HG02938 (cell line): ENCODE results near the gene AGBL3.
"Not testable (repeated sequence)": the region's sequence is repeated elsewhere in the genome, so short reads cannot be mapped to it uniquely, and the experiment has no call there.

Experiments
- ATAC-seq: cut with Tn5 transposase; IDR thresholded peaks from one replicate; pipeline ENCODE4 v1.9.1; 2021; ENCODE audit warnings: mild to moderate bottlenecking, moderate library complexity; ENCODE audit not compliant: unreplicated experiment

AGBL3 gene

GRCh38 chr7:135166338-135166990 is 180.2 kb downstream of the AGBL3 start:
- no peak for ATAC-seq

DNA sequence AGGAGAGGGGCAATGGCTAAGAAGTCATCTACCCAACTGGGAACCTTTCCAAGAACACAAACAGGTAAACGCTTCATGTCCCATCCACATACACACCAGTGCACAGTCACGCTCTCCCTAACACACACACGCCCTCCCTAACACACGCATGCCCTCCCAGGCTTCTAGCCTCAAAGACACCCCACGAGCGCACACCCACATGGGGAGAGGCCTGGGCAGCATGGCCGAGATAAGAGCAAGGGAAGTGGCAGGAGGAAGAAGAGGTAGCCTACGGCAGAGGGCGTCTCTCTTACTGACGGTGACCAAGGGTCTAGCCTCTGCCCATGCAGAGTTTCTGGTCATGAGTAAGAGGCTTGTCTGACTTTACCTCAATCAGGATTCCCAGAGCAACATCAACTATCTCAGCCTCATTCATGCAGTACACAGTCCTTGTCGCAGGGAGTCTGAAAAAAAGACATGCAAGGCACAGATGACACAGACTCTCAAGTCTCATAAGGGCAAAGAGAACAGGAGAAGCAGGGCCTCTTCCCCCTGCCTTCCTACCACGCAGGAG is 181.1 kb downstream of the AGBL3 start:
- no peak for ATAC-seq

GRCh38 chr7:135168001-135168400 is 181.7 kb downstream of the AGBL3 start:
- ATAC-seq: no peak

DNA sequence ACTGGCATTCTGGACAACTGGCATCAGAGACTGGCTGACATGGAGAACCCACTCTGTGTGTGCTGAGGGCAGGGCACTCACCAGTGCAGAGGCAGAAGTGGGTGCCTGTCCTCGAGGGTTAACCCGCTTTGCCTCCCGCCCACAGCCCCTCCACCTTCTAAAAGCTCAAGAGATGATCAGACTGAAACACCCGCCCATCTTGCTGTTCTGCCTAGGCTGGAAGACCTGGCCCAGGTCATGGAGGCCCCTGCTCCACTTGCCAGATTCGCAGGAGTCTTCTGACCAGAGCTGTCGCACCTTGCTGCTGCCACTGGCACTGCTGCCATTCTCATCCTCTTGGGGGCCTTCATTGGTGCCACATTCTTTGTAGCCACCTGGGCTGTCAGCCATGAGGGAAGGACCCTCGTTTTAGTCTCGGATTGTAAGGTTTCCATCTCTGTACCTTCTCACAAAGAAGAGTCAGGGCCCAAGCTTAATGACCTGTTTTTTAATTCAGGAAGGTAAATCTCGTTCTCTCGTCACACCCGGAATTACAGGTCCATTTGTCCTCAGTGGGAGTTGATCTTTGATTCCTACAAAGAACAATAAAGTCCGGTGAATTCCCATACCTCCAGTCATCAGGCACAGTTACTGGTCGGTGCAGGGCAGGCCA is 182.3 kb downstream of the AGBL3 start:
- no peak for ATAC-seq

DNA sequence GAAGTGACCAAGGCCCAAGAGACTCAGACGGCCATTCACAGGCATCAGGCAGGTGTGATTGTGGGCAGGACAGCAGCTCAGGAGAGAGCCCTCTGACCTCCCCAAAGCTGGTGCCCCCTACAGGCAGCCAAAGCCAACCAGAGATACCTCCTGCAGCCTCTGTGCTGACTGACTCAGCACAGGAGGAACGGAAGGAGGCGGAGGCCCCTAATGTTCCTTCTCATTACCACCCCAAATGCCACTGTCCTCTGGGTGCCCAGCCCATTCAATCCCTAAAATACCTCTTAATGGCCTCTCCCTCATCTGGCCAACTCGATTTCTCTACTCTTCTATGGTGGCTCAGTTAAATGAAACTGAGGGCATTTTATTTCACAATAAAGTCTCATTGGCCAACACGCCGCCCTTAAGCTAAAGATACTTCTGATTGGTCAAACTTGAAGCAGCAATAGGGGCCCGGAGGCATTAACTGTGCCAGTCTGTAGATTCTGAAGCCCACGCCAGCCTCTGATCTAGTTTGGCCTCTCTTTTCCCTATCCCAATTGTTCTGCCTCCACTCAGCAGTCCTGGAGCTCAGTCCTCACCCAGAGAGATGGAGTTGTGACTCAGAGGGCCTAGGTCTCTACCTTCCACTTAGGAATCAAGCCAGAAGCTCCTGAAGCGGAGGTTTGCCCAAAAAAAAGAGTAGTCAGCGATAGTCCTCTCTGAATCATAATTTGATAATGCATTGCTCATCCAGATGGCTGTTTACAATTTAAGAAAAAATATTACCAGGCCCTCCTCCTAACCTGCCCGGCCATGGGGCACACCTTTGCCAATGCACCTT is 183.0 kb downstream of the AGBL3 start:
- ATAC-seq: peak; percentile 40

- ATAC-seq: peak; percentile 13
These were observed 183.6 kb downstream of the AGBL3 start for GRCh38 chr7:135169964-135170273.

DNA sequence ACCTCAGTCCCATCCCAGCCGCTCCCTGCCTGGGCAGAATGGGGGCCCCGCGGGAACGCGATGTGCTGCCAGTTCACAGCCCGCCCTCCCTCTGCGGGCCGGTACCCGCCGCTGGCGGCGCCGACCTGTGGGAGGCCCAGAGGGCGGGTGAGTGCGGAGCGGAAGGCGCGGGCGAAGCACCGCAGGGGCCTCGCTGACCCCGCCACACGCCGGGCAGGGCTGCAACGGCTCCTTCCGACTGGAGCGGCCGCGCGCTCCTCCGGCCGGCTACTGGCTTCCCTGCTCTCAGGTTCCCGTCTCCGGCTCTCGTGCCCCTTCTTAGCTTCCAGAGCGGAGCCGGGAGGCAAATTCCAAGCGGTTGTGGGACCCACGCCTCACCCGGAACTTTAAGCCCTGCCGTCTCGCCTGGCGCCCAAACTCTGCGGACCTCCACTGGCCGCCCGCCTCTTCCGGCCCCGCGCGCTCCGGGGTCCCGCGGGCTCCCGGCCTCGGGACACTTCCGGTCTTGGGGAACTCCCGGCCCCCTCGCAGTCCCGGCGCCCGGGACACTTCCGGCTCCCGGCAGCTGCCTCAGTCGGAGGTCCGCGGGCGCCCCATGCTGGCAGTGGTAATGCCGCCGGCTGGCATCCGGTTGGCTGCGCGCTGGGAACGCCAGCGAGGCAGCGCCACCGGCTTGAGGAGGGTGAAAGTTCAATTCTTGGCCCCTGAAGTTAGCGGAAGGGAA is 184.1 kb downstream of the AGBL3 start, which contains the start of gene CYREN:
Gene CYREN (minus strand): TSS at position 434 of the 724 bp plus-strand sequence. CDS start 1,785 bp downstream, outside the sequence.
- ATAC-seq: peak; percentile 57

- peak; percentile 41 for ATAC-seq
These were observed 184.7 kb downstream of the AGBL3 start for GRCh38 chr7:135170998-135171481.

GRCh38 chr7:135171581-135172291 is 185.4 kb downstream of the AGBL3 start:
- not testable (repeated sequence) for ATAC-seq

DNA sequence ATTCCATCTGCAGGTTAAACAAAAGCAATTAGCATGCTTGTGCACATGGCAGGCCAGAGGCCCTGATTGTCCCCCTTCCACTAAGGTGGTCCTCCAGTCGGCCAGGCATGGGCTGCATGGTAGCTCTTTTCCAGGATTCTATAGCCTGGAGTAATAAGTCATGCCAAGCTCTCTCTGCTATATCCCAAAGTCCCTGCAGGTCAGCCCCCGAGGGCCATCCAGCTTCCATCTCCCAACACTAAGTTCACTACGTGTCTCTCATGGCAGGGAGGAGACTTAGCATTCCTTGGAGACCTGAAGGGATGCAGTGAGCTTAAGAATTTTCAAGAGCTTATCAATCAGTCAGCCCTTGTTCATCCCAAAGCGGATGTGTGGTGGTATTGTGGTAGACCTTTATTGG is 187.6 kb downstream of the AGBL3 start:
- not testable (repeated sequence) for ATAC-seq

DNA sequence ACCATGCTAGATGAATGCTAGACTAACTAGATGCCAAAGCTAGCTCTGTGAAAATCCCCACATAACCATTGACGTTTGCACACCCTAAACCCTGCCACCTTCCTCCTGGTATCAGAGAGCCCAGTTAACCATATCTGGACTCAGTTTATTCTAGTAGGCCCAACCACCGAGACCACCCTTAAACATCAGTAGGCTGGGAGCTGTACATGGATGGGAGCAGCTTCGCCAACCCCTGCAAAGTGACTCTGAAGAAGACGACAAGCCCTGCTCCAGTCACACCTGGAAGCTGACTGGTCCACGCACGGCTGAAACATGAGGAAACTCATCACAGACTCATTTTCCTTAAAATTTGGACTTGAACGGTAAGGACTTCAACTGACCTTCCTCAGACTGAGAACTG is 188.6 kb downstream of the AGBL3 start:
- ATAC-seq: no peak

DNA sequence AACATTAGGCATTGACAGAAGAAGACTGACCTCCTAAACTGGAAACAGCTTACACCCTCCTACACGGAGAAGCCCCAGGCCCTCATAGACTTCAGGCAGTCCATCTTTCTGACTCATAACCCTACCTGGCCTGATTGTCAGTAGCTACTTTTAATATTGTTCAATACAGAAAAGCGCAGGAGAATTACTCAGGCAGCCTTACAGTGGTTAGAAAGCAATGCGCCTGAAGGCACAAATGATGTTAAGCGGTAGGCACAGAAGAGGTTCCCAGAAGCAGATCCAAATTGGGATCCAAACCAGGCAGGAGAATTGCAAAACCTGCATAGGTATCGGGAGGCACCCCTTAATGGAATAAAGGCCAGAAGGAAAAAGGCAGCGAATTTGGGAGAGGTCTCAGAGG is 189.6 kb downstream of the AGBL3 start:
- no peak for ATAC-seq

DNA sequence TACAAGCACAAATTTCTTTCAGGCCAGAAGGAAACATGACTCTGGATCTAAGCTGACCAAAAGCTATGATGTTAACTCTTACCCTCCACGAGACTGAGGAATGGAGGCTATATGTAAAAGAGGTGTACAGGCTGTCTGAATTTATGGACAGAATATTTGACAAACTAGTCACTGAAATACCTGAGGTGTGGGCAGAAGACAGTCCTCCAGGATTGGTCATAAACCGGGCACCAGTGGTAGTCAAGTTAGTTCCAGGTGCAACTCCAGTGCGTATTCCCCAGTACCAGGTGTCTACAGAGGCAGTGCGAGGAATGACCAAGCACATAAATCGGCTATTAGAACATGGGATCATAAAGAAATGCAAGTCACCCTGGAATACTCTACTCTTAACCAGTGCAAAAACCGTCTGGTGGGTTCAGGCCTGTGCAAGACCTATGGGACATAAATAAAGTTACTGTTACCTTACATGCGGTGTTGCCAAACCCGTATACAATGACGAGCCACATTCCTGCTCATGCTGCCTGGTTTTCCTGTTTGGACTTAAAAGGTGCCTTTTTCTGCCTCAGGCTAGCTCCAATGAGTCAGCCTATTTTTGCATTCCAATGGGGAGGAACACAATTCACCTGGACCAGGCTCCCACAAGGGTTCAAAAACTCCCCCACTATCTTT is 190.9 kb downstream of the AGBL3 start:
- no peak for ATAC-seq

- no peak for ATAC-seq
These were observed 192.1 kb downstream of the AGBL3 start for GRCh38 chr7:135178364-135178763.

- no peak for ATAC-seq
These were observed 193.1 kb downstream of the AGBL3 start for GRCh38 chr7:135179321-135179925.

DNA sequence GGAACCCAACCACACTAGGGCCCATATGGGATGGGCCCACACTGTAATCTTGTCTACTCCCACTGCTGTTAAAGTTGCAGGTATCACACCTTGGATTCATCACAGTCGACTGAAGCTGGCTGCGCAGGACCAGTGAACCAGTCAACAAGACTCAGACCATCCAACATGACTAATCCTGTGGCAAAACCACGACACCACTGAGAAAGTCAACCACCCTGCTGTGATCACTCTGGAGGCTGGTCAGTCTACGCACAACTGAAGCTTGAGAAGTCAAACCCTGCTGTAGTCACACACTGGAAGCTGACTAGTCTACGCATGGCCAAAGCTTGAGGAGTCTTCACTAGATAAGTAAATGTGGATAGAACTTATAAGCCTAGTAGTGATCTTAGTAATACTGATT is 193.8 kb downstream of the AGBL3 start:
- no peak for ATAC-seq

GRCh38 chr7:135181261-135181928 is 195.1 kb downstream of the AGBL3 start:
- ATAC-seq: no peak

GRCh38 chr7:135181929-135182678 is 195.8 kb downstream of the AGBL3 start:
- ATAC-seq: no peak
